Peyer's patch (tissue), 4 donors: ENCODE results near the gene CEACAM20.

ENCODE experiments used
- POLR2A ChIP-seq, 2 donors: fragments of 450-650 bp; IDR thresholded peaks; one replicate each; pipeline ENCODE4 v1.5.1; 2017; ENCODE audit warnings: antibody characterized with exemption in 2 of 2, mild to moderate bottlenecking in 2 of 2, moderate library complexity in 2 of 2
- TF ChIP-seq, protein P1 (sequence below), 6 experiments: fragments of 450-650 bp in 4 of 6; fragments of 200-600 bp in 2 of 6; sonication (generic) in 1 of 6; IDR thresholded peaks; one replicate each; pipeline ENCODE4 v1.5.1; 2017 to 2019; ENCODE audit warnings: antibody characterized with exemption in 6 of 6, mild to moderate bottlenecking in 3 of 6, moderate library complexity in 1 of 6

- TF ChIP-seq, protein P1, sequence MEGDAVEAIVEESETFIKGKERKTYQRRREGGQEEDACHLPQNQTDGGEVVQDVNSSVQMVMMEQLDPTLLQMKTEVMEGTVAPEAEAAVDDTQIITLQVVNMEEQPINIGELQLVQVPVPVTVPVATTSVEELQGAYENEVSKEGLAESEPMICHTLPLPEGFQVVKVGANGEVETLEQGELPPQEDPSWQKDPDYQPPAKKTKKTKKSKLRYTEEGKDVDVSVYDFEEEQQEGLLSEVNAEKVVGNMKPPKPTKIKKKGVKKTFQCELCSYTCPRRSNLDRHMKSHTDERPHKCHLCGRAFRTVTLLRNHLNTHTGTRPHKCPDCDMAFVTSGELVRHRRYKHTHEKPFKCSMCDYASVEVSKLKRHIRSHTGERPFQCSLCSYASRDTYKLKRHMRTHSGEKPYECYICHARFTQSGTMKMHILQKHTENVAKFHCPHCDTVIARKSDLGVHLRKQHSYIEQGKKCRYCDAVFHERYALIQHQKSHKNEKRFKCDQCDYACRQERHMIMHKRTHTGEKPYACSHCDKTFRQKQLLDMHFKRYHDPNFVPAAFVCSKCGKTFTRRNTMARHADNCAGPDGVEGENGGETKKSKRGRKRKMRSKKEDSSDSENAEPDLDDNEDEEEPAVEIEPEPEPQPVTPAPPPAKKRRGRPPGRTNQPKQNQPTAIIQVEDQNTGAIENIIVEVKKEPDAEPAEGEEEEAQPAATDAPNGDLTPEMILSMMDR (IDR thresholded peaks at IDR 0.05), result no peak
- no peak for TF ChIP-seq POLR2A (IDR thresholded peaks at IDR 0.05)
Measured at GRCh38 chr19:44532819-44533218, 3.3 kb upstream of the CEACAM20 start.
